SK-N-SH (cell line): ENCODE results near the gene TMPRSS5.

Experiments
- EP300 ChIP-seq, 2 experiments: IDR thresholded peaks; 2 replicates each; pipeline versions ENCODE4 v1.4.0 to v1.6.1; 2012; ENCODE audit warnings: borderline replicate concordance in 1 of 2, low read depth in 1 of 2, low read length in 1 of 2
- EZH2phosphoT487 ChIP-seq: fragments of 200-600 bp; sonication (generic); IDR thresholded peaks from 2 replicates; pipeline ENCODE4 v1.6.1; 2017; ENCODE audit warnings: low read depth, mixed run types, mild to moderate bottlenecking, antibody characterized with exemption, moderate library complexity, borderline replicate concordance
- FOXJ3 ChIP-seq: sonication (generic); formaldehyde crosslinking; IDR thresholded peaks from 2 replicates; pipeline ENCODE4 v1.5.1; 2020; ENCODE audit warnings: mild to moderate bottlenecking, missing genetic modification reagents
- FOXM1 ChIP-seq: IDR thresholded peaks from 2 replicates; pipeline ENCODE4 v1.4.0; 2012; ENCODE audit warnings: low read depth, mild to moderate bottlenecking
- GABPA ChIP-seq: IDR thresholded peaks from 2 replicates; pipeline ENCODE4 v1.4.0; 2012; ENCODE audit warnings: low read depth, mild to moderate bottlenecking
- MAX ChIP-seq: IDR thresholded peaks from 2 replicates; pipeline ENCODE4 v1.4.0; 2012; ENCODE audit warnings: low read depth
- POLR2AphosphoS5 ChIP-seq: IDR thresholded peaks from 2 replicates; pipeline ENCODE4 v1.6.1; 2012; ENCODE audit warnings: low read depth, low read length
- RXRA ChIP-seq: IDR thresholded peaks from 2 replicates; pipeline ENCODE4 v1.4.0; 2012; ENCODE audit warnings: low read depth, mild to moderate bottlenecking, borderline replicate concordance
- TEAD4 ChIP-seq: IDR thresholded peaks from 2 replicates; pipeline ENCODE4 v1.4.0; 2012; ENCODE audit warnings: mild to moderate bottlenecking, borderline replicate concordance; ENCODE audit not compliant: insufficient read depth
- USF1 ChIP-seq: IDR thresholded peaks from 2 replicates; pipeline ENCODE4 v1.4.0; 2012; ENCODE audit warnings: low read depth, borderline replicate concordance
- YY1 ChIP-seq: IDR thresholded peaks from 2 replicates; pipeline ENCODE4 v1.4.0; 2012; ENCODE audit warnings: low read depth, mild to moderate bottlenecking
- TF ChIP-seq, protein P1 (sequence below): fragments of 150-350 bp; IDR thresholded peaks from 2 replicates; pipeline ENCODE4 v1.6.1; 2017; ENCODE audit warnings: antibody characterized with exemption, low read length, low read depth, borderline replicate concordance
- TF ChIP-seq, protein P2 (sequence below): fragments of 200-600 bp; sonication (generic); IDR thresholded peaks from 2 replicates; pipeline ENCODE4 v1.6.1; 2017; ENCODE audit warnings: antibody characterized with exemption, mild to moderate bottlenecking, moderate library complexity

DNA sequence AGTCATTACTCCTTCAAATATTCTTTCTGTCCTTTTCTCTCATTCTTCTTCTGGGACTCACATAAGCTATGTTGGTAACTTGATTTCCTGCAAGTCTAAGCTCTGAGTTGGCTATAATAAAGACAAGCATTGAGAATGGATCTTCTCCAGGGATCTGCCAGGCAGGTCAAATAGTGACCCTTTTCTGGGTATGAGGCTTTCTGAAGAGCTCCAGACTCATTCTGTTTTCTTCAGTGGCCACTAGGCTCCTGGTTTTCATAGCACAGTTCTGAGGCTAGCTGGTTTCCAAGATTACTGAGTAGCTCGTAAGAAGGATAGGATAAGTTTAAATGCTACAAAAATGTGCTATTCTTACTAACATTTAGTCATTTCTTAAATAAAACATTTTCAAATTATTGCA is 38.3 kb downstream of the TMPRSS5 start:
- no peak for TF ChIP-seq EZH2phosphoT487
- no peak for TF ChIP-seq GABPA
- no peak for TF ChIP-seq POLR2AphosphoS5
- TF ChIP-seq, protein P1, sequence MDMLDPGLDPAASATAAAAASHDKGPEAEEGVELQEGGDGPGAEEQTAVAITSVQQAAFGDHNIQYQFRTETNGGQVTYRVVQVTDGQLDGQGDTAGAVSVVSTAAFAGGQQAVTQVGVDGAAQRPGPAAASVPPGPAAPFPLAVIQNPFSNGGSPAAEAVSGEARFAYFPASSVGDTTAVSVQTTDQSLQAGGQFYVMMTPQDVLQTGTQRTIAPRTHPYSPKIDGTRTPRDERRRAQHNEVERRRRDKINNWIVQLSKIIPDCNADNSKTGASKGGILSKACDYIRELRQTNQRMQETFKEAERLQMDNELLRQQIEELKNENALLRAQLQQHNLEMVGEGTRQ = no peak
- TF ChIP-seq, protein P2, sequence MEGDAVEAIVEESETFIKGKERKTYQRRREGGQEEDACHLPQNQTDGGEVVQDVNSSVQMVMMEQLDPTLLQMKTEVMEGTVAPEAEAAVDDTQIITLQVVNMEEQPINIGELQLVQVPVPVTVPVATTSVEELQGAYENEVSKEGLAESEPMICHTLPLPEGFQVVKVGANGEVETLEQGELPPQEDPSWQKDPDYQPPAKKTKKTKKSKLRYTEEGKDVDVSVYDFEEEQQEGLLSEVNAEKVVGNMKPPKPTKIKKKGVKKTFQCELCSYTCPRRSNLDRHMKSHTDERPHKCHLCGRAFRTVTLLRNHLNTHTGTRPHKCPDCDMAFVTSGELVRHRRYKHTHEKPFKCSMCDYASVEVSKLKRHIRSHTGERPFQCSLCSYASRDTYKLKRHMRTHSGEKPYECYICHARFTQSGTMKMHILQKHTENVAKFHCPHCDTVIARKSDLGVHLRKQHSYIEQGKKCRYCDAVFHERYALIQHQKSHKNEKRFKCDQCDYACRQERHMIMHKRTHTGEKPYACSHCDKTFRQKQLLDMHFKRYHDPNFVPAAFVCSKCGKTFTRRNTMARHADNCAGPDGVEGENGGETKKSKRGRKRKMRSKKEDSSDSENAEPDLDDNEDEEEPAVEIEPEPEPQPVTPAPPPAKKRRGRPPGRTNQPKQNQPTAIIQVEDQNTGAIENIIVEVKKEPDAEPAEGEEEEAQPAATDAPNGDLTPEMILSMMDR = no peak
- TF ChIP-seq MAX = no peak
- no peak for TF ChIP-seq TEAD4
- no peak for TF ChIP-seq EP300 (IDR thresholded peaks at IDR 0.05; ENCODE audit: borderline replicate concordance in 1 of 2, low read depth in 1 of 2, low read length in 1 of 2)
- TF ChIP-seq USF1 = no peak
- no peak for TF ChIP-seq RXRA
- TF ChIP-seq FOXJ3 (CRISPR knock-in tag) = no peak
- no peak for TF ChIP-seq FOXM1
- no peak for TF ChIP-seq YY1
